ENCODE results near the gene ZNF180. TPM values are rescaled to one million over a fixed set of nuclear protein-coding genes. Genes with fewer than 3 reads are reported as not detected.

The ZNF180 gene
- total RNA-seq, 1 experiment from 2014 or later = 8.9 TPM

GRCh38 chr19:44499559-44499958 lies 763 bp downstream of the ZNF180 start:
- ATAC-seq (peak; percentile 9), DNase-seq (ENCODE audit: low spot score) (peak; percentile 28)
- H3K27me3 Mint-ChIP-seq (ENCODE audit: low read depth) = peaks cover 25% of the 10 kb centered on the region
- H3K9me3 Mint-ChIP-seq = peaks cover 67% of the 10 kb centered on the region
- CTCF ChIA-PET = interaction anchor here (1.0 to 1.4 kb wide), 7 partner anchors 11 to 549 kb away, joined by 3 to 6 read pairs (median 4); partner anchors contain the start of genes ZNF221 and ZNF226
- H3K4me1 Mint-ChIP-seq = peaks cover 12% of the 10 kb centered on the region
- no peak for TF ChIP-seq ZNF138 (CRISPR knock-in tag; conservative IDR thresholded peaks at IDR 0.05)
- TF ChIP-seq ATF6 (CRISPR knock-in tag; IDR thresholded peaks at IDR 0.05) = 0 out of 2 replicates have a peak, but pooled peaks have one; percentile 43
- POLR2A ChIA-PET = interaction anchor here (1.1 to 1.4 kb wide), 2 partner anchors 155 to 564 kb away, joined by 3 read pairs; partner anchors contain the start of gene ZNF45
- H3K36me3 Mint-ChIP-seq = peaks cover 46% of the 10 kb centered on the region
- peak overlapping the region; percentile 77 for H3K27ac Mint-ChIP-seq
- peak overlapping the region; percentile 94 for H3K4me3 Mint-ChIP-seq

- ChIA-PET POLR2A (no interaction called here), CTCF (no interaction called here)
- DNase-seq (ENCODE audit: low spot score) (no peak), ATAC-seq (no peak)
- Mint-ChIP-seq H3K27me3 (ENCODE audit: low read depth) (peaks cover 20% of the 10 kb centered on the region), H3K9me3 (peaks cover 64% of the 10 kb centered on the region), H3K27ac (no peak overlapping the region), H3K36me3 (peaks cover 52% of the 10 kb centered on the region), H3K4me1 (peaks cover 12% of the 10 kb centered on the region), H3K4me3 (peak overlapping the region; percentile 94)
- TF ChIP-seq ZNF138 (CRISPR knock-in tag; conservative IDR thresholded peaks at IDR 0.05) (no peak), ZNF532 (CRISPR knock-in tag; IDR thresholded peaks at IDR 0.05; ENCODE audit: borderline replicate concordance) (no peak), NFATC4 (CRISPR knock-in tag; IDR thresholded peaks at IDR 0.05) (no peak), FOXP4 (CRISPR knock-in tag; IDR thresholded peaks at IDR 0.05) (no peak), TEAD4 (CRISPR knock-in tag; IDR thresholded peaks at IDR 0.05) (no peak), NFE2L1 (CRISPR knock-in tag; IDR thresholded peaks at IDR 0.05) (no peak), ZNF425 (CRISPR knock-in tag; conservative IDR thresholded peaks at IDR 0.05) (no peak), MYBL2 (CRISPR knock-in tag; IDR thresholded peaks at IDR 0.05) (no peak), USF1 (CRISPR knock-in tag; IDR thresholded peaks at IDR 0.05) (no peak)
Observed at GRCh38 chr19:44498988-44499387, 1.3 kb downstream of the ZNF180 start.

All from WTC11 (cell line).